ENCODE results near the gene AFTPH. TPM values are rescaled to one million over a fixed set of nuclear protein-coding genes. Genes with fewer than 3 reads are reported as not detected.
A peak's percentile ranks its signal among the peaks of the same experiment; 100 is the strongest.

Gene AFTPH
- total RNA-seq, 2 donors from 2014 or later, result 12.1 to 12.8 TPM

- DNase-seq (no peak), ATAC-seq (no peak)
- intact Hi-C loops (cut with DNase I), result no loop called here
These were observed 77.1 kb downstream of the AFTPH start for GRCh38 chr2:64601034-64601754.

GRCh38 chr2:64601785-64602391, 77.8 kb downstream of the AFTPH start:
- DNase-seq (no peak), ATAC-seq (no peak)
- intact Hi-C loops (cut with DNase I), result no loop called here

- intact Hi-C loops (cut with DNase I), result no loop called here
- ATAC-seq (no peak), DNase-seq (no peak)
These were observed 78.3 kb downstream of the AFTPH start for GRCh38 chr2:64602436-64602835.

- intact Hi-C loops (cut with DNase I), result no loop called here
- no peak for DNase-seq
These were observed 80.0 kb downstream of the AFTPH start for GRCh38 chr2:64604155-64604554.

GRCh38 chr2:64605026-64605471, 80.9 kb downstream of the AFTPH start:
- ATAC-seq, result no peak
- DNase-seq, result no peak
- intact Hi-C loops (cut with DNase I), result no loop called here

More at GRCh38 chr2:64604155-64604554, 80.0 kb downstream of the AFTPH start:
- ATAC-seq, result no peak

- DNase-seq (no peak), ATAC-seq (no peak)
- intact Hi-C loops (cut with DNase I), result no loop called here
These were observed 81.9 kb downstream of the AFTPH start for GRCh38 chr2:64605991-64606478.

- peak; percentile 92 for DNase-seq
- ATAC-seq, result peak; percentile 88 to 91
- intact Hi-C loops (cut with DNase I), result no loop called here
These were observed 82.6 kb downstream of the AFTPH start for GRCh38 chr2:64606479-64607363.

- intact Hi-C loops (cut with DNase I), result no loop called here
- ATAC-seq, result no peak
- no peak for DNase-seq
These were observed 83.5 kb downstream of the AFTPH start for GRCh38 chr2:64607381-64608304.

- intact Hi-C loops (cut with DNase I), result no loop called here
- no peak for DNase-seq
- ATAC-seq, result peak; percentile 10 to 21
These were observed 84.7 kb downstream of the AFTPH start for GRCh38 chr2:64608867-64609226.

GRCh38 chr2:64609227-64609941, 85.3 kb downstream of the AFTPH start:
- peak; percentile 73 to 86 for ATAC-seq
- intact Hi-C loops (cut with DNase I), result no loop called here
- peak; percentile 68 for DNase-seq

GRCh38 chr2:64609942-64610281, 85.8 kb downstream of the AFTPH start:
- DNase-seq (no peak), ATAC-seq (no peak)
- intact Hi-C loops (cut with DNase I), result no loop called here

GRCh38 chr2:64610316-64610855, 86.3 kb downstream of the AFTPH start:
- DNase-seq (no peak), ATAC-seq (no peak)
- intact Hi-C loops (cut with DNase I), result no loop called here

- intact Hi-C loops (cut with DNase I), result no loop called here
- ATAC-seq, result no peak
- DNase-seq, result no peak
These were observed 88.6 kb downstream of the AFTPH start for GRCh38 chr2:64612575-64613195.

- intact Hi-C loops (cut with DNase I), result no loop called here
- ATAC-seq (no peak), DNase-seq (no peak)
These were observed 89.1 kb downstream of the AFTPH start for GRCh38 chr2:64613276-64613675.

- intact Hi-C loops (cut with DNase I), result no loop called here
- DNase-seq (no peak), ATAC-seq (no peak)
These were observed 91.2 kb downstream of the AFTPH start for GRCh38 chr2:64615192-64615763.

- ATAC-seq, result no peak
- intact Hi-C loops (cut with DNase I), result no loop called here
- DNase-seq, result no peak
These were observed 91.9 kb downstream of the AFTPH start for GRCh38 chr2:64615844-64616536.

Measured in left cardiac atrium (tissue), 4 donors.